ENCODE measurements around the gene MPP4. TPM values are rescaled to one million over a fixed set of nuclear protein-coding genes. Genes with fewer than 3 reads are reported as not detected.

MPP4 gene
- total RNA-seq, 1 experiment from 2014 or later = not detected

DNA sequence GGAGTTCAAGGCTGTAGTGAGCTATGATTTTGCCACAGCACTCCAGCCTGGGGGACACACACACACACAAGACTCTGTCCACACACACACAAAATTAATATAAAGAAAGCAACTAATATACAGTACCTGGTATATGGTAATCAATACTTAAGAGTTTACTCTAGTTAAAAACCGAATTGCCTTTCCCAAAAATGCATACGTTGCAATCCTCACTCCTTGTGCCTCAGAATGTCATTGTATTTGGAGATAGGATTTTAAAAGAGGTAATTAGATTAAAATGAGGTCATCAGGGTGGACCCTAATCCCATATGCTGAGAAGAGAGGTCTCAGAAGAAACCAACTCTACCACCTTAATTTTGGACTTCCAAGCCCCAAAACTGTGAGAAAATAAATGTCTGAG is 90.9 kb downstream of the MPP4 start:
- no peaks in the 10 kb centered on the region for H3K36me3 ChIP-seq (ENCODE audit: control insufficient read depth, insufficient read depth, low read length)
- intact Hi-C loops (cut with micrococcal nuclease; ENCODE audit: unreplicated experiment) (no loop called here), in situ Hi-C loops (cut with HindIII; ENCODE audit: low pct_unique_long_range_greater_than_20kb, low sequenced_read_pairs) (no loop called here)
- no peak for DNase-seq (ENCODE audit: low read depth, low spot score)
- no peak overlapping the region for H3K27ac ChIP-seq (ENCODE audit: low read length)
- no peak for ATAC-seq
- H3K27me3 ChIP-seq (ENCODE audit: control insufficient read depth, insufficient read depth, low read length) = peaks cover 8% of the 10 kb centered on the region; the same call in 1 of the 2 replicates
- POLR2A ChIA-PET = no interaction called here
- CTCF ChIA-PET = no interaction called here
- TF ChIP-seq, protein P1, sequence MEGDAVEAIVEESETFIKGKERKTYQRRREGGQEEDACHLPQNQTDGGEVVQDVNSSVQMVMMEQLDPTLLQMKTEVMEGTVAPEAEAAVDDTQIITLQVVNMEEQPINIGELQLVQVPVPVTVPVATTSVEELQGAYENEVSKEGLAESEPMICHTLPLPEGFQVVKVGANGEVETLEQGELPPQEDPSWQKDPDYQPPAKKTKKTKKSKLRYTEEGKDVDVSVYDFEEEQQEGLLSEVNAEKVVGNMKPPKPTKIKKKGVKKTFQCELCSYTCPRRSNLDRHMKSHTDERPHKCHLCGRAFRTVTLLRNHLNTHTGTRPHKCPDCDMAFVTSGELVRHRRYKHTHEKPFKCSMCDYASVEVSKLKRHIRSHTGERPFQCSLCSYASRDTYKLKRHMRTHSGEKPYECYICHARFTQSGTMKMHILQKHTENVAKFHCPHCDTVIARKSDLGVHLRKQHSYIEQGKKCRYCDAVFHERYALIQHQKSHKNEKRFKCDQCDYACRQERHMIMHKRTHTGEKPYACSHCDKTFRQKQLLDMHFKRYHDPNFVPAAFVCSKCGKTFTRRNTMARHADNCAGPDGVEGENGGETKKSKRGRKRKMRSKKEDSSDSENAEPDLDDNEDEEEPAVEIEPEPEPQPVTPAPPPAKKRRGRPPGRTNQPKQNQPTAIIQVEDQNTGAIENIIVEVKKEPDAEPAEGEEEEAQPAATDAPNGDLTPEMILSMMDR (IDR thresholded peaks at IDR 0.05) = no peak
- TF ChIP-seq TCF7L2 (IDR thresholded peaks at IDR 0.05; ENCODE audit: low read depth, low read length) (no peak), POLR2AphosphoS5 (IDR thresholded peaks at IDR 0.05; ENCODE audit: low read depth, low read length) (no peak), SIN3A (IDR thresholded peaks at IDR 0.05; ENCODE audit: borderline replicate concordance, insufficient read depth, low read depth, low read length) (no peak)
- TF ChIP-seq, protein P2, sequence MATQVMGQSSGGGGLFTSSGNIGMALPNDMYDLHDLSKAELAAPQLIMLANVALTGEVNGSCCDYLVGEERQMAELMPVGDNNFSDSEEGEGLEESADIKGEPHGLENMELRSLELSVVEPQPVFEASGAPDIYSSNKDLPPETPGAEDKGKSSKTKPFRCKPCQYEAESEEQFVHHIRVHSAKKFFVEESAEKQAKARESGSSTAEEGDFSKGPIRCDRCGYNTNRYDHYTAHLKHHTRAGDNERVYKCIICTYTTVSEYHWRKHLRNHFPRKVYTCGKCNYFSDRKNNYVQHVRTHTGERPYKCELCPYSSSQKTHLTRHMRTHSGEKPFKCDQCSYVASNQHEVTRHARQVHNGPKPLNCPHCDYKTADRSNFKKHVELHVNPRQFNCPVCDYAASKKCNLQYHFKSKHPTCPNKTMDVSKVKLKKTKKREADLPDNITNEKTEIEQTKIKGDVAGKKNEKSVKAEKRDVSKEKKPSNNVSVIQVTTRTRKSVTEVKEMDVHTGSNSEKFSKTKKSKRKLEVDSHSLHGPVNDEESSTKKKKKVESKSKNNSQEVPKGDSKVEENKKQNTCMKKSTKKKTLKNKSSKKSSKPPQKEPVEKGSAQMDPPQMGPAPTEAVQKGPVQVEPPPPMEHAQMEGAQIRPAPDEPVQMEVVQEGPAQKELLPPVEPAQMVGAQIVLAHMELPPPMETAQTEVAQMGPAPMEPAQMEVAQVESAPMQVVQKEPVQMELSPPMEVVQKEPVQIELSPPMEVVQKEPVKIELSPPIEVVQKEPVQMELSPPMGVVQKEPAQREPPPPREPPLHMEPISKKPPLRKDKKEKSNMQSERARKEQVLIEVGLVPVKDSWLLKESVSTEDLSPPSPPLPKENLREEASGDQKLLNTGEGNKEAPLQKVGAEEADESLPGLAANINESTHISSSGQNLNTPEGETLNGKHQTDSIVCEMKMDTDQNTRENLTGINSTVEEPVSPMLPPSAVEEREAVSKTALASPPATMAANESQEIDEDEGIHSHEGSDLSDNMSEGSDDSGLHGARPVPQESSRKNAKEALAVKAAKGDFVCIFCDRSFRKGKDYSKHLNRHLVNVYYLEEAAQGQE (IDR thresholded peaks at IDR 0.05; ENCODE audit: insufficient read depth in 1 of 2, low read depth in 2 of 2, low read length in 1 of 2) = no peak
- no peaks in the 10 kb centered on the region for H3K9me3 ChIP-seq (ENCODE audit: control insufficient read depth, insufficient read depth, low read depth, low read length)
- H3K4me1 ChIP-seq (ENCODE audit: control insufficient read depth, insufficient read depth, low read length) = no peaks in the 10 kb centered on the region
- no peak overlapping the region for H3K4me3 ChIP-seq (ENCODE audit: low read depth in 2 of 2, low read length in 2 of 2)
- BruUV-seq (replicated peaks) = no TSS peak

DNA sequence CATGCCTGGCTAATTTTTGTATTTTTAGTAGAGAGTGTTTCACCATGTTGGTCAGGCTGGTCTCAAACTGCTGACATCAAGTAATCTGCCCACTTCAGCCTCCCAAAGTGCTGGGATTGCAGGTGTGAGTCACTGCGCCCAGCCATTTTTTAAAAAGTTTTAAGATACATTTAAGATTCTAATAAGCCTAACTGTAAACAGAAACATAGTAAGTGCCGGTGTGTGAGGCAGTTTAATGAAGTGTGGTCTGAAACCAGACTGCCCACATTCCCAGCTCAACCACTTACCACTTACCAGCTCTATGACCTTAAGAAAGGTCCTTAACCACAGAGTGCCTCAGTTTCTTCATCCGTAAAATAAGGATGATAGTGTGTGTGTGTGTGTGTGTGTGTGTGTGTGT is 97.5 kb downstream of the MPP4 start:
- ChIA-PET CTCF (no interaction called here), POLR2A (no interaction called here)
- TF ChIP-seq TCF7L2 (IDR thresholded peaks at IDR 0.05; ENCODE audit: low read depth, low read length) (no peak), POLR2AphosphoS5 (IDR thresholded peaks at IDR 0.05; ENCODE audit: low read depth, low read length) (no peak), SIN3A (IDR thresholded peaks at IDR 0.05; ENCODE audit: borderline replicate concordance, insufficient read depth, low read depth, low read length) (no peak)
- TF ChIP-seq, protein P2 (IDR thresholded peaks at IDR 0.05; ENCODE audit: insufficient read depth in 1 of 2, low read depth in 2 of 2, low read length in 1 of 2) = no peak
- TF ChIP-seq, protein P1 (IDR thresholded peaks at IDR 0.05) = no peak
- intact Hi-C loops (cut with micrococcal nuclease; ENCODE audit: unreplicated experiment) = no loop called here
- H3K27me3 ChIP-seq (ENCODE audit: control insufficient read depth, insufficient read depth, low read length) = peaks cover 8% of the 10 kb centered on the region; the same call in 1 of the 2 replicates
- ATAC-seq (no peak), DNase-seq (ENCODE audit: low read depth, low spot score) (no peak)
- no peaks in the 10 kb centered on the region for H3K36me3 ChIP-seq (ENCODE audit: control insufficient read depth, insufficient read depth, low read length)
- H3K9me3 ChIP-seq (ENCODE audit: control insufficient read depth, insufficient read depth, low read depth, low read length) = no peaks in the 10 kb centered on the region
- no peak overlapping the region for H3K27ac ChIP-seq (ENCODE audit: low read length)
- no peaks in the 10 kb centered on the region for H3K4me1 ChIP-seq (ENCODE audit: control insufficient read depth, insufficient read depth, low read length)
- in situ Hi-C loops (cut with HindIII; ENCODE audit: low pct_unique_long_range_greater_than_20kb, low sequenced_read_pairs) = no loop called here
- H3K4me3 ChIP-seq (ENCODE audit: low read depth in 2 of 2, low read length in 2 of 2) = no peak overlapping the region
- no TSS peak for BruUV-seq (replicated peaks)
